ENCODE results near the gene CEP83. TPM values are rescaled to one million over a fixed set of nuclear protein-coding genes. Genes with fewer than 3 reads are reported as not detected.
A peak's percentile ranks its signal among the peaks of the same experiment; 100 is the strongest.

The CEP83 gene, protein sequence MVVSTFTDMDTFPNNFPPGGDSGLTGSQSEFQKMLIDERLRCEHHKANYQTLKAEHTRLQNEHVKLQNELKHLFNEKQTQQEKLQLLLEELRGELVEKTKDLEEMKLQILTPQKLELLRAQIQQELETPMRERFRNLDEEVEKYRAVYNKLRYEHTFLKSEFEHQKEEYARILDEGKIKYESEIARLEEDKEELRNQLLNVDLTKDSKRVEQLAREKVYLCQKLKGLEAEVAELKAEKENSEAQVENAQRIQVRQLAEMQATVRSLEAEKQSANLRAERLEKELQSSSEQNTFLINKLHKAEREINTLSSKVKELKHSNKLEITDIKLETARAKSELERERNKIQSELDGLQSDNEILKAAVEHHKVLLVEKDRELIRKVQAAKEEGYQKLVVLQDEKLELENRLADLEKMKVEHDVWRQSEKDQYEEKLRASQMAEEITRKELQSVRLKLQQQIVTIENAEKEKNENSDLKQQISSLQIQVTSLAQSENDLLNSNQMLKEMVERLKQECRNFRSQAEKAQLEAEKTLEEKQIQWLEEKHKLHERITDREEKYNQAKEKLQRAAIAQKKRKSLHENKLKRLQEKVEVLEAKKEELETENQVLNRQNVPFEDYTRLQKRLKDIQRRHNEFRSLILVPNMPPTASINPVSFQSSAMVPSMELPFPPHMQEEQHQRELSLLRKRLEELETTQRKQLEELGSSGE
- total RNA-seq (2011; cell fraction: chromatin; rRNA removed; ENCODE audit: low replicate concordance): 77.1 and 210 TPM in 2 replicates
- total RNA-seq (2011; cell fraction: nucleolus; rRNA removed): 33.5 and 39.5 TPM in 2 replicates
- total RNA-seq (2011; cell fraction: nucleoplasm; rRNA removed): 76.4 and 106 TPM in 2 replicates
- total RNA-seq (2014; rRNA removed) (18.3 and 21.8 TPM in 2 replicates), total RNA-seq (2014; rRNA removed; fragmentation: Illumina TruSeq; extraction: Trizol) (40.5 and 43.1 TPM in 2 replicates), total RNA-seq (2015; rRNA removed; fragmentation: Illumina TruSeq; extraction: Trizol) (33.2 and 36.0 TPM in 2 replicates), total RNA-seq (2021) (21.7 and 25.0 TPM in 2 replicates), polyA plus RNA-seq (2011; rRNA removed) (23.3 and 31.3 TPM in 2 replicates), polyA plus RNA-seq (2014; fragmentation: Illumina TruSeq; extraction: Trizol) (25.9 and 34.0 TPM in 2 replicates), polyA plus RNA-seq (2014; fragmentation: Nextera tagmentation; extraction: Ambion mirVana) (1 to 10 TPM; 5.3 to 6.8 TPM), polyA plus RNA-seq (2014; rRNA removed) (26.3 and 35.3 TPM in 2 replicates), polyA minus RNA-seq (2011; rRNA and poly(A)+ RNA removed) (36.0 and 47.7 TPM in 2 replicates), Bru-seq, nascent RNA (percentile 78 among the genes with signal in this experiment), BruChase-seq, experiment 1, labeled RNA remaining after a 2-hour chase (percentile 85 among the genes with signal in this experiment), BruChase-seq, experiment 2, labeled RNA remaining after a 6-hour chase (percentile 82 among the genes with signal in this experiment)
- polyA plus RNA-seq (2011; cell fraction: cytosol; rRNA removed): 4.2 and 5.7 TPM in 2 replicates
- polyA plus RNA-seq (2011; cell fraction: nucleus; rRNA removed): 40.3 and 67.7 TPM in 2 replicates
- 10.4 and 12.2 TPM in 2 replicates for polyA plus RNA-seq (2012)
- 9.1 and 10.1 TPM in 2 replicates for polyA minus RNA-seq (2011; cell fraction: cytosol; rRNA and poly(A)+ RNA removed)
- 59.0 and 84.1 TPM in 2 replicates for polyA minus RNA-seq (2011; cell fraction: nucleus; rRNA and poly(A)+ RNA removed)
- long read RNA-seq, experiment 1, transcript CEP83-203 (17 exons, 3,773 nt): major isoform, 7 of 36 reads
- long read RNA-seq, experiment 1, transcript CEP83-201 (16 exons, 3,130 nt): minor isoform, 6 of 36 reads
- long read RNA-seq, experiment 1, partial matches to known transcripts: 4 of 36 reads
- long read RNA-seq, experiment 1, other reads (novel, unspliced or antisense): 18 of 36 reads
- long read RNA-seq, experiment 2, partial matches to known transcripts: 0 of 4 reads
- long read RNA-seq, experiment 2, other reads (novel, unspliced or antisense): 4 of 4 reads
- long read RNA-seq, experiment 3, partial matches to known transcripts: 7 of 10 reads
- long read RNA-seq, experiment 3, other reads (novel, unspliced or antisense): 3 of 10 reads

DNA sequence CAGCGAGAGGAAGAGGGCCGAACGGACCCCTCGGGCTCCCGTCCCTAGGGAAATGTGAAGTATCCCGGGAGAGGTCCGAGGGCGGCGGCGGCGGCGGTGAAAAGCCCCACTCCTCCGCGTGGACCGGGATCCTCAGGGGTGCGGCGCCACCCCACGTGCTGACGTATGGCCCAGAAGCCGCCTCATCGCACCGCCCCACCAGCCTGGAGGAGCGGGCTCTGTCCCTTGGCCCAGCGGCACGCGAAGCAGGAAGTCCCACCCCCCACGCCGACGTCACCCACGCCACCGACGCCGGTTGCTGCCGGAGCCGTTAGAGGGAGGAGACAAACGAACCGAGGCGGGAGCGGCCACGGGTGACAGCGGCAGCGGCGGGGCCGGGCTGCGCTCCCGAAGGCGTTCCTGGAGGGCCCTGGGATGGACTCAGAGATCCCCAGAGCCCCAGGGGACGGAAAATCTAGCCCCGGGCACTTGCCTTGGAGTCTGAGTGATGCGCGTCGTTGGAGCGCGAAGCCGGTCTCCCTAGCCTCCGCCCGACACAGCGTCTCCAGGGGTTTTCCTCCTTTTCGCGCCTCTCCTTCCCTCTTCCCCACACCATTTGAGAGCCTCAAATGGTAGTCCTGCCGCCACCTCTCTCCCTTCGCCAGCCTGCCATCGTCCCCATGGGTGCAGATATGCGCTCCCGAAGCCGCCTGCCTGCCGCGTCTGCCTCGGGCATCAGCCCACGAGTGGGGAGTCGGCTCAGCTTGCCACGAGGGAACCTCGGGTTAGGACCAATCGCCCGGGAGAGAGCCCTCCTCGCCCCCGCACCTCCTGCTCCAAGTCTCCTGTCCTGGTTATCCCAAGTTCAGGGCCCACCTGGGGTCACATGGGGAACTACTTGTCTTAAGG, at the start of gene CEP83:
Gene CEP83, minus strand, starts transcription at position 140 of the 888 bp plus-strand sequence. CDS start 47,377 bp downstream, outside the sequence.
- Histone ChIP-seq H3K9me1 (ENCODE audit: control insufficient read depth, insufficient read depth, low read length) (no peaks in the 10 kb centered on the region), H3K36me3 (ENCODE audit: control insufficient read depth, insufficient read depth, low read length) (peaks cover 16% of the 10 kb centered on the region; the same call in 2 of the 3 replicates), H3K9ac (ENCODE audit: insufficient read depth in 1 of 2, low read depth in 2 of 2, low read length in 2 of 2) (peak within 1 kb of the TSS; percentile 91 to 95), H3K9me3 (replicated peaks; ENCODE audit: control insufficient read depth, insufficient read depth, low read depth, low read length) (peaks cover 5% of the 10 kb centered on the region; the same call in 1 of the 2 replicates), H3K27me3 (ENCODE audit: control insufficient read depth in 2 of 2, insufficient read depth in 2 of 2, low read length in 2 of 2) (no peaks in the 10 kb centered on the region), H4K20me1 (replicated peaks; ENCODE audit: control insufficient read depth, insufficient read depth, low read length) (no peaks in the 10 kb centered on the region), H3K27ac (ENCODE audit: extremely low read depth, low read depth, low read length) (peak within 1 kb of the TSS; percentile 85), H3K4me2 (ENCODE audit: insufficient read depth, low read length) (peak within 1 kb of the TSS; percentile 83), H2AFZ (ENCODE audit: low read depth, low read length) (peak within 1 kb of the TSS; percentile 93), H3K79me2 (ENCODE audit: control insufficient read depth, insufficient read depth, low read length) (peaks cover 53% of the 10 kb centered on the region), H3K4me1 (replicated peaks in 1 of 2; ENCODE audit: control insufficient read depth in 2 of 2, insufficient read depth in 2 of 2, low read length in 2 of 2) (peaks cover 0 to 10% of the 10 kb centered on the region in 2 experiments; a peak in 4 of 5 replicates), H3K4me3 (peak within 1 kb of the TSS; percentile 96)
- intact Hi-C loops (cut with micrococcal nuclease): no loop called here
- DNase-seq (ENCODE audit: extremely low read depth in 1 of 4, low spot score in 3 of 4): peak; percentile 92 to 96 (median 93)
- ChIA-PET CTCF (ENCODE audit: low intra/inter-chr PET ratio) (no interaction called here), POLR2A (interaction anchor here (0.7 to 1.6 kb wide), 4 partner anchors 9 to 171 kb away, joined by 3 to 6 read pairs (median 4); no protein-coding TSS in a partner anchor)
- WGBS (ENCODE audit: insufficient coverage, low coverage, missing lambda C conversion rate): under 1% methylated on average over 53 of the region's 77 CpGs
- in situ Hi-C loops (cut with MboI): no loop called here
- peak; percentile 96 for FAIRE-seq
- ATAC-seq: peak; percentile 98
- BruUV-seq (replicated peaks): TSS peak; percentile 80
- TF ChIP-seq TAF9B (IDR thresholded peaks at IDR 0.05; ENCODE audit: partially characterized antibody) (peak; percentile 59), TBP (optimal IDR thresholded peaks at IDR 0.05; ENCODE audit: low read depth, low read length) (peak; percentile 65), ZBTB7A (IDR thresholded peaks at IDR 0.05; ENCODE audit: borderline replicate concordance, control insufficient read depth, low read depth, low read length) (peak; percentile 19; the same call in 1 of the 2 replicates), YY1 (IDR thresholded peaks at IDR 0.05; ENCODE audit: borderline replicate concordance in 1 of 3, control insufficient read depth in 1 of 3, extremely low read depth in 1 of 3, insufficient read depth in 3 of 3, insufficient read length in 1 of 3, insufficient replicate concordance in 2 of 3, low read depth in 1 of 3, low read length in 2 of 3) (peak in 1 of 3 experiments; percentile 41), NONO (IDR thresholded peaks at IDR 0.05; ENCODE audit: low read depth in 2 of 2, low read length in 1 of 2) (peak in 1 of 2 experiments; percentile 47; a peak in 1 of 4 replicates), SMARCC2 (IDR thresholded peaks at IDR 0.05; ENCODE audit: low read depth) (0 out of 2 replicates have a peak, but pooled peaks have one; percentile 16), POLR2H (tag; IDR thresholded peaks at IDR 0.05; ENCODE audit: low read depth) (peak; percentile 60), ZNF778 (CRISPR knock-in tag; IDR thresholded peaks at IDR 0.05) (no peak)
- TF ChIP-seq, protein P1, sequence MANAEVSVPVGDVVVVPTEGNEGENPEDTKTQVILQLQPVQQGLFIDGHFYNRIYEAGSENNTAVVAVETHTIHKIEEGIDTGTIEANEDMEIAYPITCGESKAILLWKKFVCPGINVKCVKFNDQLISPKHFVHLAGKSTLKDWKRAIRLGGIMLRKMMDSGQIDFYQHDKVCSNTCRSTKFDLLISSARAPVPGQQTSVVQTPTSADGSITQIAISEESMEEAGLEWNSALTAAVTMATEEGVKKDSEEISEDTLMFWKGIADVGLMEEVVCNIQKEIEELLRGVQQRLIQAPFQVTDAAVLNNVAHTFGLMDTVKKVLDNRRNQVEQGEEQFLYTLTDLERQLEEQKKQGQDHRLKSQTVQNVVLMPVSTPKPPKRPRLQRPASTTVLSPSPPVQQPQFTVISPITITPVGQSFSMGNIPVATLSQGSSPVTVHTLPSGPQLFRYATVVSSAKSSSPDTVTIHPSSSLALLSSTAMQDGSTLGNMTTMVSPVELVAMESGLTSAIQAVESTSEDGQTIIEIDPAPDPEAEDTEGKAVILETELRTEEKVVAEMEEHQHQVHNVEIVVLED (CRISPR knock-in tag; IDR thresholded peaks at IDR 0.05): peak; percentile 93

All from K562 (cell line).